NCI-H128 (cell line): ENCODE results near the gene CEACAM1.
"Not testable (repeated sequence)": the region's sequence is repeated elsewhere in the genome, so short reads cannot be mapped to it uniquely, and the experiment has no call there.

Experiments used
- DNase-seq: peaks from one replicate; lab custom pipeline; 2025; ENCODE audit not compliant: unreplicated experiment; lab: John Stamatoyannopoulos, UW

The CEACAM1 gene

DNA sequence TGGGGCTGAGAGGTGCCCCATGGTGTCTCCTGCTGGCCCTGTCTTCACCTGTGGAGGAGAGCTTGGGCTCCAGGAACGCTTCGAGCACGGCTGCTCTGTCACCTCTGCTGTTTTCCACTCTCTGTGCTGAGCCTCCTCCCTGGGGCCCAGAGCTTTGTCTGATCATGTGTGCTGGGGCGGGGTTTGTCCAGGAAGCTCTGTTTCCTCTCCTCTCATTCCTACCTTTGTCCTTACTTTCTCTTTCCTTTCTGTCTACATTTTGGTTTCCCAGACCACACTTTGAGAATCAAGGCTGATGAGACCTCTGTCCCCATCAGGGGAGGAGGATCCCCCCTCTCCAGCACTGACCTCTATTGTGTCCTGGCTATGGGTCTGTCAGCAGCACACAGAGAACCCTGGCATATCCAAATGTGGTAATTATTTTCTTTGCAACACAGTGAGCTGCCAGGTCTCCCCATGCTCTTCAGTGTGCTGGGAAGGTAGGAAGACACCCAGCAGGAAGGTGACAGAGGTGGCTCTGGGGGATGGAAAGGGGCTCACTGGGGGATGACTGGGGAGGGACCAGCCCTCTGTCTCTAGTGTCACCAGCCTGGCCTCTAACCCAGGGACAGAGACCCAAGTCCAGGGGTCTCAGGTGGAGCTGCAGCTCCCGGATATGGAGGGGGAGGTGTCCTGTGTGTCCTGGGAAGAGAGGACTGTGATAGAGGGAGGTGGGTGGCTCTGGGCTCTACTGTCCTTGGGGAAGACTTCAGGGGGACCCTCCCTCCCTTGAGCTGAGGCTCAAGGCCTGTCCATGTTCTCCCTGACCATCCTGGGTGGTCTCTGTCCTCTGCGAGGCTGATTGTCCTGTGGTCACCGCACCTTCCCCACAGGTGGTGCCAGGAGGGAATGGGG lies at the start of gene CEACAM1:
TSS of gene CEACAM1 (minus strand) at position 128 of the 894 bp plus-strand sequence. CDS start at position 21, 107 bp downstream.
- DNase-seq = no peak

DNA sequence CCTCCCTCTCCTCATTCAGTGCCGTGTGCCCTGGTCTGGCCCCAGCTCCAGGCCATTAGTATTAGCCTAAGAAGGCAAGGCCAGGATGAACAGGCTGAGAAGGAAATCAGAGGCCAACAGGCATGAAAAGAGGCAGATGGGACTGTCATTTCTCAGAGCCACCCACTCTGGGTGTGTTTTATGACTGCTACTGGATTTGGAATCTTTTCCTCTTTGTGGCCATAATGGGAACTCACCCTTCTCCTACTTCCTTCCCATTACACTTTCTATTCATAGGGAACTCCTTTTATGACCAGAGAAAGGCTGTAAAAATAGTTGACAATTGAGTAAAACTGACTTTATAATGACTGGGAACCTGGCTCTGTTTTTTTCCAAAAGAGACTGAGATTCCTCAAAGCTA lies 48.7 kb upstream of the CEACAM1 start:
- DNase-seq = no peak

DNA sequence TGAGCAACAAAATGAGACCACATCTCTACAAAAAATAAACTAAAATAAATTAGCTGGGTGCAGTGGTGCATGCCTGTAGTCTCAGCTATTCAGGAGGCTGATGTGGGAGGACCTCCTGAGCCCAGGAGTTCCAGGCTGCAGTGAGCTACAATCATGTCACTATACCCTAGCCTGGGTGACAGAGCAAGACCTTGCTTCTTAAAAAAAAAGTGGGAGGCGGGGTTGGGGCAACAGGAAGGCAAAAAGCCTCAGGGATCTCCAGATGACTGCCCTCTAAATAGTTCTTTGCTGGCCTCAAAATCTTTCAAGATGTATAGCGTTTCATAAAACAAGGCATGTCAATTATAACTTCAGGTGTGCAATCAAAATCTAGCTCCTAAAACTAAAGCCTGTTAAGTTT lies 48.0 kb upstream of the CEACAM1 start:
- DNase-seq = no peak

DNA sequence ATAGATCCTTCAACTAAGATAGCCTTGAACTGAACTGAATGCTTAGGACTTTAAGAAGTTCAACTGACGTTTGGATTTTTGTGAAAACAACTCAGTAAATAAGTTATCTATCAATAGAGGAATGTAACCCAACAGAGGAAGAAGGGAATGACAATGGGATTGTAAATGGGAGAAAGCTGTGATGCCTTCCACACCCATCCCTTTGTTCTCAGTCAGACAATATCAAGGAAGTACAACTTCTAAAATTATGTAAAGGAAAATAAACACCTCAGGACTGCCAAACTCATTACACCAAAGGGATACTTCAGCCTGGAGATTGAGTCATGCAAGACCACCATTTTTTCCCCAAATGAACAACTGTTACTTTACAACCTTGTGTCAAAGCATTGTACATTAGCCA lies 45.4 kb upstream of the CEACAM1 start:
- DNase-seq = no peak

DNA sequence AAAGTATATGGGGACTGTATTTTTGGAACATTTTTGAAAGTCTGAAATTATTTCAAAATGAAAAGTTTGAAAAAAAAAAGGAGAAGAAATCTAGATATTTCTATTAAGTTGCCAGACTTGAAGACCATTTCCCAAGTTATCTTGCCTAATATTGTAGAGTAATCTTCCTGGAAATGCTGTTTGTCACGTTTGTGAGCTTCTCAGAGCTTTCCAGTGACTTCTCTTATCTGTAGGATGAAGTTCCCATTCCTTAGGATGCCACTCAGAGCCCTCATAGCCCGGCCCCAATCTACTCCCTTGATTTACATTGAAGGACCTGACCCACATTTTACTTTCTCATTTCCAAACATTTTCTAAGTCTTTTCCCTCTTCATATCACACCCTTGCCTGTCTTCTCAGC lies 42.8 kb upstream of the CEACAM1 start:
- DNase-seq = no peak

DNA sequence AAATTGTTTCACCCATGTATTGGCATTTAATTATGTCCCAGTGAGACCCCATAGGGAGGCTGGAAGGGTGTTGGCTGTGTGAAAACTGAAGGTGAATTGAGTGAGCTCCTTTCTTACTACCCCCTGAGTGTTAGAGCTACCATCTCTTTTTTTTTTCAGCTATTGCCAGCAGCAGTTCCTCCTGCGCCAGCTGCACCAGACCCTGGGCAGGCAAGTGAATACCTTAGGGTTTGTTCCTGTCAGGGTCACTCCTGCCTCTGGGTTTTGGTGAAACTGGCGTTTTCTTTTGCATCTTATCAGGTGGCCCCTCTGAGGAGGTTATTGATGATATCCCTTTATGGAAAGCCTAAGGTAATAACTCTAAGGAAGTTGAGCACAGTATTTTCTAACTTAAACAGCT lies 40.9 kb upstream of the CEACAM1 start:
- DNase-seq = no peak

DNA sequence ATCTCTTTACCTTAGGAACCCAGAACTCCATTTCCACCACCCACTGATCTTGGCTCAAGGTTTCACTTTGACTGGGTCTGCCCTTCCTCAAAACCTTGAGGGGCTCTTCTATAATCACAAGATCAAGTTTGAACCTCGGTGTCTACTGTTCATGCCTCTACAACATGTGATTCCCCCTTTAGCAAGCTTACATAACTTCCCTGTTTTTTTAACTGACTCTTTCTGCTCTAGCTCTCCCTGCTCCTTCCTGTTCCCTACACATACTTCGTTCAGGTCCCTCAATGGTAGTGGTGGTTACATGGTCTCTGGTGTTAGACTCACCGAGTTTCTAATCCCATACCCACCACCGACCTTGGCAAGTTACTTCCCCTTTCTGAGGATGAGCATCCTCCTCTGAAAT lies 39.7 kb upstream of the CEACAM1 start:
- no peak for DNase-seq

DNA sequence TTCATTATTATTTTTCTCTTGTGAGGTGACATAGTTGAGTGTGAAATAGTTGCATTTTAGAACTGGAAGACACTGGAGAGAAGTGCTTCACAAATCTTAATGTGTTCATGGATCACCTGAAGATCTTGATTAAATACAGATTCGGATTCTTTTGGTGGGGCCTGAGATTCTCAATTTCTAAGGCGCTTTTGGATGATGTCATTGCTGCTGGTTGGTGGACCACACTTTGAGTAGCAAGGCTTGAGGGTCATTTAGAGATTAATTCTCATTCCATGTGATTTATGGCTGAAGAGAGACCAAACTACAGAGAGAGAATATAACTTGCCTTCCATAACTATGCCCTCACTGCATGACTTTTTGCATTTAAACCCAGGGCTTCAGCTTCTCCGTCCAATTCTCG lies 39.3 kb upstream of the CEACAM1 start:
- DNase-seq = no peak

DNA sequence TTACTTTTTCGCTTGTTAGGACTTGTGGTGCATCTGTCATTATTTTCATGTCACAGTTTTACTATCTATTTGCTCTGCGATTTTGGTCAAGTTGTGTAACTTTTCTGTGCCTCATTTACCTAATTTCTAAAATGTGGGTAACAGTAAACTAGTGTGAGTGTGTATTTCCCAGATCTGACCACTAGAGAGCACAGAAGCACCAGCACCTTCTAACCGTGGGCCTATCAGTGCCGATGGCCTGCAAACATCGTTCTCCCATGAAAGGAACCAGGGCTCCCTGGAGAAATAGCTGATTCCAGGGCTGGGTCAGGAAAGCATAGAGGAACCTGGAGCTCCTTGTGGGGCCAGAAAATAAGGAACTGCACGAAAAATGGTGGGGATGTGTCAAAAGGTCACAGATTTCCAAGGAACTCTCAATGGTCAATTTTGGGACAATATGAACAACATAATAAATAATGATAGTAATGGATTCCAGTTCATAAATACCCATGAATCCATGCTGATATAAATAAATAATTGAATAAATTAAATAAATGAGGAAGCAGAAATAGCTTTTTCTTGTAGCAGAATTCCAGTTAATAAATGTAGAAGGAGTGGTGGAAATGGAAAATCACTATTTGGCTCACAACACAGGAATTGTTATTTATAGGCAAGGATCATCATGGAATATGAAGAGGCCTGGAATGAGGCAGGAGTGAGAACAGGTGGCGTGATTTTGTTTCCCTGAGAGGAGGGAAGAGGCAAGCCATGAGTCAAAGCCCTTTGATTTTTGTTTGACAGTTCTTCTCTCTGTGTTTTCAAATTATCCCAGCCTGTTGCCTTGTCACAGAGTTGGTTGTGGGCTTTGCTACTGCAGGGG lies 35.3 kb upstream of the CEACAM1 start:
- DNase-seq = no peak

DNA sequence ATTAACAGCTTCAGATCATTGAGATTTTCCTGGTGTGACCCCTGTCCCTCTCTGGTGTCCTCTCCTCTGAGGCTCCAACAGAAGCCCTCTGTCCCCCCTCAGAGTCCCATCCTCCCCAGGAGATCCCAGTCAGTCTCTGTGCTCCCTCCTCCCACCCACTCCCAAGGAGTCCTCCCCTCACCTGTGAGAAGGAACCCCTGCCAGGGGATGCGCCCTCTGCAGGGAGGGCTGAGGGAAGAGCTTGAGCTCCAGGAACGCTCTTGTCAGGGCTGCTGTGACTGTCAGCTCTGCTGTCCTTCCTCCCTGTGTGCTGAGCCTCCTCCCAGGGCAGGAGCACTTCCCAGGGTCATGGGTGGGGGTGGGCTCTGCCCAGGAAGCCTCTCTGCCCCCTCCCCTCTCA lies 33.2 kb upstream of the CEACAM1 start:
- no peak for DNase-seq

DNA sequence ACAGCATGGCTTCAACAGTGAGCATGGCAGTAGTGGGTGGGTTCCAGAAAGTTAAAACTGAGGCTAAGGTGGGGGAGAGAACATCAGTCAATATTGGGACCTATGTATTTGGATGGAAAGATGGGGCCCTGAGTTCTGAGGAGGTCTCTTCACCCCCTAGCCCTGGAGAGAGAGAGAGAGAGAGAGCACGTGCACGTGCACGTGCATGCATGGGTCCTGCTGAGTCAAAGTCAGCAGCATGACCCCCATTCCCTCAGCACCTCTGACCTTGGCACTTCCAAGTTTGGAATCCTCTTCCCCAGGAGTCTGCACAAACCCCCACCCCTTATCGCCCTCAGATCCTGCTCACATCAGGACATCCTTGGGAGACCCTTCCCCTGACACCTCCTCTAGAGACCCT lies 32.5 kb upstream of the CEACAM1 start:
- DNase-seq = no peak

DNA sequence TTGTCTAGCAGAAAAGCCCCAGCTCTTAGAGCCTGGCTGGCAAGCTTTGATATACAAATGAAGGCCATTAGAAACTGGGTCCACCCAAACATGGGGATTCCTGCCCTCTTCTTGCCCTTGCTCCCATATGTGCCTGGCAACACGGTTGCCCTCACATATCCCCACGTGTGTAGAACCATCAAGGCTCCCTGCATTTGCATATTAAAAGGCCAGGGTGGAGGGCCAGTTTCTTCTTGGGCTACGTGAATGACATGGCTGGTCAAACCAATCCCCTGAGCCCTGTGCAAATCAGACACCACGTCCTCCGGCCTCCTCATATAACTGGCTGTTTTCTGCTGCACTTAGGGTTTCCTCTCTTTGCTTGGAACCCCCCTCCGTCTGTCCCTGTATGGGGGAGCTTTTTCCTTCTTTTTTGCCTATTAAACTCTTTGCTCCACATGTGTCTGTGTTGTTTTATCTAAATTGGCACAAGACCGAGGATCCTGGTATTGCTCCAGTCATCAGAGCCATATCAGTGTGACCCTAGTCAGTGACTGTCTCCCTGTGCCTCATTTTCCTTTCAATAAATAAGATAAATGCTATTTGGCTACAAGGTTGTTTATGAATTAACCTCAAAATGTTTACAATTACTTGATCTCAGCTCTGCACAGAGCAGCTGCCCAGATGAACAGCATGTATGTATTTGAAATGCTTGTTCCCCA lies 30.3 kb upstream of the CEACAM1 start:
- no peak for DNase-seq

DNA sequence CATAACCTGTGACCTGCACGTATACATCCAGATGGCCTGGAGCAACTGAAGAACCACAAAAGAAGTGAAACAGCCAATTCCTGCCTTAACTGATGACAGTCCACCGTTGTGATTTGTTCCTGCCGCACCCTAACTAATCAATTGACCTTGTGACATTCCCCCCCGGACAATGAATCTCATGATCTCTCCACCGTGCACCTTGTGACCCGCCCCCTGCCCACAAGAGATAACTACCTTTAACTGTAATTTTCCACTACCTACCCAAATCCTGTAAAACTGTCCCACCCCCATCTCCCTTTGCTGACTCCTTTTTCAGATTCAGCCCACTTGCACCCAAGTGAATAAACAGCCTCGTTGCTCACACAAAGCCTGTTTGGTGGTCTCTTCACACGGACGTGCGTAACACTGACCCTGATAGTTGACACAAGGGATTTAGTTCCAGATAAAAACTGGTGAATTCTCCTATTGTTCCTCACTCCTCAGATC lies 29.1 kb upstream of the CEACAM1 start:
- not testable (repeated sequence) for DNase-seq

DNA sequence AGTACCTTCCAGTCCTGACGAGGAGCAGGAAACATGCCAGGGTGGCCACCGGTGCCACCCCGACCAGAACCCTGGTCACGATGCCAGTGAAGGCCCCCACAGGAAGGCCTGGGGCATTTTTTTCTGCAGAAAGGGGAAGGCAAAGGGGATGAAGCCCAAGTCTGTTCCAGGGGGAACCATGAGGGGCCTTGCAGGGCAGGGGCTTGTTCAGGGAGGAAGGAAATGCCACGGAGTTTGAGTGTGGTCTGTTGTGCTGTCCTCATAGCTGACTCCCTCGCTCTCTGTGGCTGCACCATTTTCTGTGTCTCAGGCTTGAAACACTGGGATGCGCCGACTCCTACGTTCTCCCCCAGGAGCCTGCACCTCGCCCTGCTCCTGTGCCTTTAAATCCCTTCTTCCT lies 27.5 kb upstream of the CEACAM1 start:
- DNase-seq = no peak

DNA sequence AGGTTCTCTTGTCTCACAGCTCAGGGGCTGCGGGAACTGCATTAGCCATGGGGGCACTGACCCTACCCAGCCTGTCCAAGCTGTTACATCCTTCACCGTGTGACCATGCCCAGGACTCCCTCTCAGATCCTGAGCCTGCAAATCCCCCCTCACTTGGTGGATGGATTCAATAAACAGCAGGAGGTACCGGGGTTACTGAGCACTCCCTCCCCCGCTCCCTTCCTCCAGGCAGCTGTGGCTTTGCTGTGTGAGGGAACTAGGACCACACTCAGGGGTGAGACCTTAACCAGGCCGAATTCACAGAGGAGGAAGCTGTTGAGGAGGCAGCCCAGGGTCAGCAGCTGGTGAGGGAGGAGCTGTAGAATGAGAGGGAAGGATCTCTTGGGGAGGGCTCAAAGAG lies 27.0 kb upstream of the CEACAM1 start:
- DNase-seq = no peak

DNA sequence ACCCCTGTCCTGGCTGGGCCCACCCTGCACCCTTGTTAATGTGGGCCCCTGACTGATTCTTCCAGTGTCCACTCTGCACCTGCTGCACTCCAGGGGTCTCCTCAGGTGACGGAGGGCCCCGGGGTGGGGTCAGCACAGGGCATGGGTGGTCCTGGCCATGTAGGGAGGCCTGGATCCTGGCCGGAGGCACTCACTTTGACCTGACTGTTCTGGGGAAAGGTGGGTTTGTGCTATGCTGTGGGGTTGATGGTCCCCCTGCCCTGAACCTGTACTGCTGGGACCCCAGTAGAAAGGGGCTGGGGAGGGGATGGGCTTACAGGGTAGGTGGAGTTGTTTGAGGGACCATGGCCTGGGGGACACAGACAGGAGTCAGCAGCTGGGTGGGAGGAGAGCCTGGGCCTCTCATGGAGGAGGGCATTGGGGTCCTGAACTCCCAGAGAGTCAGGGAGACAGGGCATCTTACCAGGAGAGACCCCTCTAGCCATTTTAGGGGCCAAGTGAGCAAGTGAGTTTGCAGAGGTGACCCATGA lies 25.8 kb upstream of the CEACAM1 start:
- no peak for DNase-seq

DNA sequence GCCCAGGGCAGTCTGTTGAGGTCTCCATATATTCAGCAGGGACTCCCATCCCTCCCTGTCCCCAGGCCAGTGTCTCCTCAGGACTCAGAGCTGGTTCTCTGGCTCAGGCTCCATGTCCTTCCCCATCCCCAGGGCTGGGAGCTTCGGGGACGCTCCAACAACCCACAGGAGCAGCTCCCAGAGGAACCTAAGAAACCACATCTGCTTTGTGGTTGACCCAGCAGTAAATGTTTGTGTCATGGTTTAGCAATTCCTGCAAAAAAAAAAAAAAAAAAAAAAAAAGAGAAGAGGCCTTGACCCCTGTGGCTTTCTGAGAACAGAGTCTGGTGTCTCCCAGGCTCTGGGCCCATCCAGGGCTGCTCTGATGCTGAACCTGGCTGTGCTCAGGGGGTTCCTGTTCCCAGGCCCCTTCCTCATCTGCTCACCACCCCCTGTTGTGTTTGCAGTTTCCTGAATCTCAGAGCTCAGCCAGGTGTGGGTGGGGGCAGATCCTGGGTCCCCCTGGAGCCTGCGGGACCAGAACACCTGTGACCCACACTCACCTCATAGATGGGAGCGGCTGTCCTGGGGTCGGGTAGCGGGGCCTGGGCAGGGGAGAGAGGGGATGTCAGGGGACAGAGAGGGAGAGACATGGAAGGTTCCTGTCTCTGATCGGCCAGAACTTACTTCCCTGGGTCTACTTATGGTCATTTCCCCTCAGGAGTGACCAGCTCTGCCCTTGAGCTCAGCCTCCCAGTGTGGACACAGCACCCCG lies 25.2 kb upstream of the CEACAM1 start:
- DNase-seq = no peak

DNA sequence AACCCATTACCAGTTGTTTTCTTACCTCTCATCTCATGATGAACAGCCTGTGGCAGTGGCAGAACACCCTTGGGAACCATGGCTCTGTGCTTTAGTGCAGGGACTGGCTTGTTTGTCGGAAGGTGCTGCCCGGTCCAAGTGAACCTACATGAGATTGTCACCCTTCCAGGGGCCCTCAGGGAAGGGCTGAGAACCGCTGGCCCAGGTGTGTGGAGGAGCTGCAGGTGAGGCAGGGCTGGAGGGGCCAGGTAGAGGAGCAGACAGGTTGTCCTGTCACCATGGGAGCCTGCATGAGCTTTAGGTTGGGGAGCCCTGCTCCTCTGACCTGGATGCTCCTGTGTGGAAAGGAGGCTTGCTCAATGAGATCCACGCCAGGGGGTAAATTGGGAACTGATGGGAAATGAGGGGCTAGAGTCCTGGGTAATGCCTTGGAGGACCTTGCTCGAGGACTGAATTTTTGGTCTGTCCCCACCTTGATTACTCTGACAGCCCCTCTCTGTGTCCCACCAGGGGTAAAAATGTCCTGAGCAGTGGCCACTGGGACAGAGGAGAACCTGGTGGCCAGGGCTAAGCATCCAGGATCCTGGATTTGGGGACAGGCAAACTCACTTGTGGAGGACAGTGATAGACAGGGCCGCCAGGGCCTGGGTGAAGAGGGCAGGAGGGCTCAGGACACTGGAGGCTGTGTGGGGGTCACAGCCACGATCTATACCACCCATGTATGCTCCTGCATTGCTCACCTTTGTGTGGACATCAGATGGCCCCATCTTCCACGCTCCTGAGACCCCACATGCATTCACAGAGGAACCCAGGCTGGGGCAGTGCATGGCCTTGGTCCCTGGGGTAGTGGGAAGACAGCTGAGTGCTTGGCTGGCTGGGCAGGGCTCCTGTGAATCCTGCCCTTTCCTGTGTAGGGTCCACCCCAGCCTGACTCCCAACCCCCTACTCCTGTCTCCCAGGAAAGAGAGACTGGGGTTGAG lies 24.1 kb upstream of the CEACAM1 start:
- no peak for DNase-seq

DNA sequence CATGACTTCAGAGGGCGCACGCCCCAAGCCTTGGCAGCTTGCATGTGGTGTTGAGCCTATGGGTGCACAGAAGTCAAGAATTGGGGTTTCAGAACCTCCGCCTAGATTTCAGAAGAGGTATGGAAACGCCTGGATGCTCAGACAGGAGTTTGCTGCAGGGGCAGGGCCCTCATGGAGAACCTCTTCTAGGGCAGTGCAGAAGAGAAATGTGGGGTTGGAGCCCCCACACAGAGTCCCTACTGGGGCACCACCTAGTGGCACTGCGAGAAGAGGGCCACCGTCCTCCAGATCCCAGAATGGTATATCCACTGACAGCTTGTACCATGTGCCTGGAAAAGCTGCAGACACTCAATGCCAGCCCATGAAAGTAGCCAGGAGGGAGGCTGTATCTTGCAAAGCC lies 22.2 kb upstream of the CEACAM1 start:
- not testable (repeated sequence) for DNase-seq
